ENCODE measurements around the gene HRH2.
"Not testable (repeated sequence)": the region's sequence is repeated elsewhere in the genome, so short reads cannot be mapped to it uniquely, and the experiment has no call there.

HRH2 gene

DNA sequence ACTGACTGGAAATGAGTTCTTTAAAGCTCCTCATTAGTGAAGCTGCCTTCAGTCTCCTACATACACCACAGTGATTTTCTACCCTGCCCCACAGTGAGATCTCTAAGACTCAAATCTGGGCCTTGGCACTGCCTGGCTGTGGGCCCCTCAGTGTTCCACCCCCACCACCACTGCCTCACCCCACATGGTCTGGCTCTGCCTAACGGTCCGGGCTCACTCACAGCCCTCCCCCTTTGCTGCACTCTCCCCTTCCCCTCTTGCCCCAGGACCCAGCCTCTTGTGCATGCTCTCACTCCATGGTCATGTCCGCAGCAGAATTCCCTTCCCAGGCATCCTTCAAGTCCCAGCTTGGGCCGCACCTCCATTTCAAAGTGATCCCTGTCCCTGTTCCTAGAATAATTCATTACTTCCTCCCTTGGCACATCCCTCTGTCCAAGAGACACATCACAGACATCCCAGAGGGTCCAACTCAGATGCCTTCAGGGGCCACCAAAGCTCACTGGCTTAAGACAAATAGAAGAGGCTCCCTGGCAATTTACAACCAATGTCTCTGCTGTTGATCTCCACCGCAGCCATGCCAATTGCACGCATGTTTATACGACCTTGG lies 56.7 kb downstream of the HRH2 start:
- DNase-seq (ENCODE audit: insufficient read length, low spot score) (no peak), FAIRE-seq (no peak)
- no peak for TF ChIP-seq POLR2A (IDR thresholded peaks at IDR 0.05; ENCODE audit: low read depth, low read length)

DNA sequence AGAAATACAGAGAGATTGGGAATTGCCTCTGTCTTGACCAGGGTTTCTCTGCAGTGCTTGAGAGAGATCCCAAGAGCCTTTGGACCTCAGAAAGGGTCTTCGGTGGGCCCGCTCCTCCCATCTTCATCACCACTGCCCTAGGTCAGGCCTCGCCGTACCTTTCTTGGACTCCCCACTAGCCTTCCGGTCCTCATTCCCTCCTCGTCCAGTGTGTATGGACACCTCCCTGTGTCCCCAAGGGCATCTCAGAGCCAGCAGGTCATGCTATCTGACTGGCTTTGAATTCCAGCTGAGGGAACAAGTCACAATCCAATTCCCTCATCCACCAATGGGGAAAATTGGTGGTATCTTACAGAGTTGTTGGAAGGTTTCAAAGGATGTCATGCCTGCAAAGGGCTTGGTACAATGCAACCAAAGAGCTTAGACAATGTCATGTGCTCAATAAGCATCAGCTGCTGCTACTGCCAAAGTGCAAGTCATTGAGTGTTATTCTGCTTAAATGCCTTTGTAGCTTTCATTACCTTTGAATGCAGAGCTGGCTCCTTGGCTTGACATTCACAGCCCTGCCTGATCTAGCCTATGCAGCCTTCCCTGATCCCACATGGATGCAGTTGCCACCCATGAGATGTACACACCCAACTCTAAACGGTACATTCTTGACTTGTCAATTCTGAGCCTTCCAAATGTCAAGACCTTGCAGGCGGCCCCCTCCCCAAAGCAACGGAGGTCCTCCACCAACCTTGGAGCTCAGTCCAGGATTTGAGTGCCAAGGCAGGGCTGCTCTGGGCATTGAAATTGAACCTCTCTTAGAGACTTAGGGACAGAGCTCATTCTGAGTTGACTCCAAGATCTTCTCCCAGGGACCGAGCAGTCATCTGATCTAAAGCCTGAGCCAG lies 58.0 kb downstream of the HRH2 start:
- FAIRE-seq (no peak), DNase-seq (ENCODE audit: insufficient read length, low spot score) (no peak)
- no peak for TF ChIP-seq POLR2A (IDR thresholded peaks at IDR 0.05; ENCODE audit: low read depth, low read length)

DNA sequence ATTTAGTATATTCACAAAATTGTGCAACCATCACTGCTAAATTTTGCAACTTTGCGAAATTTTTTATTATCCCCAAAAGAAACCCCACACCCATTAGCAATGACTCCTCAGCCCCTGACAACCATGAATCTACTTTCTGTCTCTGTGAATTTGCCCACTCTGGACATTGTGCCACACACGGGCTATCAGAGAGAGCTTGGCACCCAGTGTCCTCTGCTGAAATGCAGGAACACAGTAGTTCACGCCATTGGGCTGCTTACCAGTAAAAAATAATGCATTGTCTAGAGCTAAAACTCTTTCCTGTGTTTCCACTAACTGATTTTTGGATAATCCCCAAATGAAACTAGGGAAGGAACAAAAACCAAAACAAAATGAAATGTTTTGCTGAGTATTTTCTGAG lies 60.0 kb downstream of the HRH2 start:
- no peak for TF ChIP-seq POLR2A (IDR thresholded peaks at IDR 0.05; ENCODE audit: low read depth, low read length)
- no peak for FAIRE-seq
- DNase-seq (ENCODE audit: insufficient read length, low spot score) = no peak

DNA sequence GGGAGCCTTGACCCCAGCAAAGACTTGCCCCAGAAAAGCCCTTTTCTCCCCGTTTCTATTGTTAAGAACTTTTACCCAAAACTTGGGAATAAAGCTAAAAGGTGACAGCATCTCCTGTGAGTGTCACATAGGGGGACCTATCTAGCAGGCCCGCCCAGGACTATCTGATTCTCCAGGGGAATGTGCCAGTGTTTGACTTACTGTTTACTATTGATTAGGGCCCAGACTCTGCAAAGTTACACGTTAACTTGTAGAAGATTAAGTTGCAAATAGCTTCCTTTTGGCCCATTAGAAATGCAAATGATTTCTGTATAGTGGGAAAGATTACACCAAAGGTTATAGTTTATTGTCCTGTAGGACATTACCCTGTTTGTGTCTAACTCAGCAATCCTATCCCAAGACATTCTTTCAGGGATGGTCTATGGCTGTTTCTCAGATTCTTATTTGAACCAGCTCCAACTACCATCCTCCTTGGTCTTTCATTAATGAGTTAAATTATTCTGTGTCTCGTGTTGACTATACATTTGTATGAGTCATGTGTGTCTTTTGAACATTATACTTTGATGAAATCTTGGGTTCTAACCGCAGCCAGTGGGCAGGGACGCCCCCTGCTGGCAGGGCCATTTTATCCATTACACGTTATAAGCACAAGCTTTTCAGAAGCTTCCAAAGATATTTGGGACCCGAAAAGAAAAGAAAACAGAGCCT lies 60.7 kb downstream of the HRH2 start:
- no peak for FAIRE-seq
- TF ChIP-seq POLR2A (IDR thresholded peaks at IDR 0.05; ENCODE audit: low read depth, low read length) = no peak
- DNase-seq (ENCODE audit: insufficient read length, low spot score) = peak; percentile 23

DNA sequence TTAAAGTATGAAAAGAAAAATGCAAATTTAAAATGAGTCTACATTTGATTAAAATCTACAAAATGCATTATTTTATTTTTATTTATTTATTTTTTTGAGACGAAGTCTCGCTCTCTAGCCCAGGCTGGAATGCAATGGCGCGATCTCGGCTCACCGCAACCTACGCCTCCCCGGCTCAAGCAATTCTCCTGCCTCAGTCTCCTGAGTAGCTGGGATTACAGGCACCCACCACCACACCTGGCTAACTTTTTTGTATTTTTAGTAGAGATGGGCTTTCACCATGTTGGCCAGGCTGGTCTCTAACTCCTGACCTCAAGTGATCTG lies 61.2 kb downstream of the HRH2 start:
- FAIRE-seq; DNase-seq (ENCODE audit: insufficient read length, low spot score): not testable (repeated sequence)

DNA sequence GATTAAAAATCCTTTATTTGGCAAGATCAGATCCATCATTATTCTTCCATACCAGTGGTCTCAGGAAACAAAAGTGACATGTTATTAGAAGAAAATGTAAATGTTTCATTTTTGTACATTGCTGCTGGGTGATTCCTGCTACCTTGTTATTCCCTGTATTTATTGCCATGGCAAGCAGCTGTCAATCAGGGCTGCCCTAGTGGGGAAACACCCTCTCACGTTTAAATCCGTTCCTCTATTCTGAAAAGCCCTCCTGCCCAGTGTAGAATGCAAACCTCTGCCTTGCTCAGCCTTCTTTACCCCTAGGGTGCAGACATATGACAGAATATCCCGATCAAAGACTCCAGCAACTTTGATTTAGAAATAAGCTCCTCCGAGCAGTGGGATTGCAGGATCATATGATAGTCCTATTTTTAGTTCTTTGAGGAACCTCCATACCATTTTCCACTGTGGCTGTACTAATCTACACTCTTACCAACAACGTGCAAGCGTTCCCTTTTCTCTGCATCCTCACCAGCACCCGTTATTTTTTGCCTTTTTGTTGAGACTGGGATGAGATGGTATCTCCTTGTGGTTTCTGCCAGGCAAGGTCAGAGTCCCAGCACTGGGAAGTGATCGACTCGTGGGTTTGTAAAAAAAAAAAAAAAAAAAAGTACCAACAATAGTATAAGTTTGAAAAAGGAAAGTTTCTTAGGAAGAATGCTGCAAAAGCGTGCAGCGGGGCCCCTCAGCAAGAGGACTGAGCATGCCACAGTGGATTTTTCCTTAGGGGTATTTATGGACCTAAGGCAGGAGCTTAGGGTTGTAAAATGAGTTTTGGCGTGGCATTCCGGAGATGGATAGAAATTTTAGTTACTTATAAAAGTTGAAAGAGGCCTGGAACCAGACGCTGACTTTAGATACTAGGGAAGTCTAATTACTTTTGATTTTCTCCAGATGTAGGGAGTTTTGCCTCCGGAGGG lies 66.7 kb downstream of the HRH2 start:
- TF ChIP-seq POLR2A (IDR thresholded peaks at IDR 0.05; ENCODE audit: low read depth, low read length) = no peak
- DNase-seq (ENCODE audit: insufficient read length, low spot score) (no peak), FAIRE-seq (no peak)

DNA sequence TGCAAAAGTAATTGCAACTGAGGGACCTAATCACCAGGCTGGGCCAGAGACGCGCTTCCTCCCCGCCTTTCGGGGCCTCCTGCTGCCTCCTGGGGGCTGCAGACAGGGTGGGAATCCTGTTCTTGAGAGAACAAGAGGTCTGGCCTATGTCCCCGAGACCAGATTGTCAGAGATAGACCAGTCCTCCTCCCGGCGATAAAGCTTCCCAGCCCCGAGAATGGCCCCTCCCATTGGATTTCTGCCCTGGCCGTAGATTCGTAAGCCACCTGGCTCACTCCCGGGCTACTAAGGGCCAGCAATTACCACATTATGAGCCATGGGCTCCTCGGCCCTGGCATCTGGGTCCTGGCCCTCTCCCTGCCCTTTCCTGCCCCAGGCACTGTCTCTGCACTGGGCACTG lies 70.4 kb downstream of the HRH2 start:
- no peak for FAIRE-seq
- no peak for DNase-seq (ENCODE audit: insufficient read length, low spot score)
- TF ChIP-seq POLR2A (IDR thresholded peaks at IDR 0.05; ENCODE audit: low read depth, low read length) = no peak

DNA sequence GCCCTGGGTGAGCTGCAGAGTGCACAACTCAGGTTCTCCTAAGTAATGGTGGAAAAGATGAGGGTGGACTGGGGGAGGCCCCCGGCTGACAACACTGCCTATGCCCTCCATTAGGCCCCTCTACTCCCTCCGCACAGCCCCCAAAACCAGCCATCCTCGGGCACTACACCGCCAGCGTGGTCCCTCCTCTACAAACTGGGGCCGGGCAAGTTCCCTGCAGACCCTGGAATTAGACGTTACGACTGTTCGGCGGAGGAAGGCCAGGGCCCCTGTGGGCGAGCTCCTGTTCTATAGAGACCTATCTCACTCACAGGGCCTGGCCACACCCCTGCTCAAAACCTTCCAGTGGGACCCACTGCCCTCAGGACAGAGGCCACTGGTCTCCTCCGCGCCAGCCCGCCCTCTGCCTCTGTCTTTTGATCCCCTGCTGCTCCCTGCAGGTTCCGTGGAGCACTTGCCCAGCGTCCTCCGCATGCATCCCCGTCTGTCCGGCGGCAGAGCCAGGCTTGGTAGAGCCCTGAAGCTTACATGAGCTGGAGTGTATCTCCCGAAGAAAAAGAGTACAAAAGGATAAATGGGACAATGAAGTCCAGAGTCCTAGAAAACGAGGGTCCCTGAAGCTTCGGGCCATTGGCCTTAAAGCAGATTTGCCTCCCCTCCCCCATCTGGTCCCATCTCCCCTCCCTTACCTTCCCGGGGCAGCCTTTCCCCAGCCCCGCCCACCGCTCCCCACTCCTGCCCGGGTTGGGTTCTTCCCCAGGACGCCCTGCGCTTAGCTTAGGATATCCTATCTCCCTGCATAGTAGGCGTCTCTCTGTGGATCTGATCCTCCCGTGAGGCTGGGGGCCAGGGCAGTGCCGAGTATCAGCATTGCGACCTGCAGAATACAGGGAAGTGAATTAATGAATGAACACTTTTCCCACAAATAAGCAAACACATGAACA lies 71.3 kb downstream of the HRH2 start:
- DNase-seq (ENCODE audit: insufficient read length, low spot score) (no peak), FAIRE-seq (no peak)
- TF ChIP-seq POLR2A (IDR thresholded peaks at IDR 0.05; ENCODE audit: low read depth, low read length) = no peak

DNA sequence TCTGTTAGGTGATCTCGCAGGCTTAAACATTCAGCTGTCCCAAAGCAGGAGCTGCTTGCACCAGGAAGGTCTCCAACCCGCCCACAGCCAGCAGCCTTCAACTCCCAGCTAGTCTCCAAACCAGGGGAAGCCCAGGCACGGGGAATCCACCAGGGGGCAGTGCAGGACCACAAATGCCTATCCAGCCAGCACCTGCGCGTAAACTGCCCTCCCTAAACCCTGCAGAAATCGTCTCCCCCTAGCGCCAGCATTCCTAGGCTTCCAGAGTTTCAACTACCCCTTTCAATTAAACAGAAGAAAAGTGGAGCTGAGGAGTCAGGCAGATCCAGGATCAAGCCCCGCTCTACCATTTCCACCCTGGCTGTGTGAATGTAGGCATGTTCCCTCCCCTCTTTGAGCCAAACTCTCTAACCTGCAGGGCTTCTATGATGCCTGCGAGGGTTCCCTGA lies 72.0 kb downstream of the HRH2 start:
- peak; percentile 94 for DNase-seq (ENCODE audit: insufficient read length, low spot score)
- no peak for TF ChIP-seq POLR2A (IDR thresholded peaks at IDR 0.05; ENCODE audit: low read depth, low read length)
- peak; percentile 50 for FAIRE-seq

DNA sequence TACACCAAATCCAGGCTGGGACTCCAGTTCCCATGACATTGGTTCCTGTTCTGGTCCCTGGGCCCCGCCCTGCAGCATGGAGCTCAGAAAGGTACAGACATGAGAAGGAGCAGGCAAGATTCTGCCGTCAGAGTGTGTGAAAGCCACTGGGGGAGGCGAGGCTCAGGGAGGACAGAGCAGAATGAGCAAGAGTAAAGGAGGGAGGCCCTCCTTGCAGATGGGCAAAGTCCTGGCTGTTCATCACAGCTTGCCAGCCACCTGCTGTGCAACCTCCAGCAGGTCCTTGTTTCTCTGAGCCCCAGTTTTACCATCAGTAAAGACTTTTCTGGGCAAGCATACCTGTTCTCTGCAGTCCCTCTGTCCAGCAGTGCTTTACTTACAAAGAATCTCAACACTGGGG lies 73.3 kb downstream of the HRH2 start:
- no peak for FAIRE-seq
- DNase-seq (ENCODE audit: insufficient read length, low spot score) = no peak
- TF ChIP-seq POLR2A (IDR thresholded peaks at IDR 0.05; ENCODE audit: low read depth, low read length) = no peak

DNA sequence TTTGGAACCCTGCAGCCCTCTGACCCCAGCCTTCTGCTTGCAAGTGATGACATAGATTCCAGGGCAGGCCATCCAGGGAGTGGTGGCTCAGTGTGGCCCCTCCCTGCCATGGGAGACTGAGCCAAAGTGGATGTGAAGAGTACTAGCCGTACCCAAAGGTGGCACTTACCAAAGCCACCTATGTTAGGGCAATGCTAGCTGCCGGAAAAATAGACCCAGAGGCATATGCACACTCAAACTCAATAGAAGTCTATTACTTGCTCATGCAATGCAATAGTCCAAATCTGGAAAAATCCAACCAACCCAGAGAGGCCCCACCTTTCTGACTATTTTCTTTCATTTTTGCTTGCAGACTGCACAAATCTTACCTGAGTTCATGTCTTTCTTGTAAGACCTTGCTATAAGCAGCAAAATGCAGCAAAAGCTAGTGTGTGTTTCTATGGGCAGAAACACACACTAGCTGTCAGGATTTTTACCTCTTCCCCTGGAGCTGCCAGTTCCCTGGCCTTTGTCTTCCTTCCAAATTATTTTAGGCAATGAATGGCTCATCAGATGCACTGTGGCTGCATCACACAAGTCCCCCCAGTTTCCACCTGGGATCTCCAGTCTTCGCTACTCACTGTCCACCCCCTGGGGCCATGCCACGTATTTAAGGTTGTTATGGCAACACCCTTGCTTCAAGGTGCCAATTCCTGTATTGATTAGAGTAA lies 74.0 kb downstream of the HRH2 start:
- no peak for TF ChIP-seq POLR2A (IDR thresholded peaks at IDR 0.05; ENCODE audit: low read depth, low read length)
- DNase-seq (ENCODE audit: insufficient read length, low spot score) (no peak), FAIRE-seq (no peak)

DNA sequence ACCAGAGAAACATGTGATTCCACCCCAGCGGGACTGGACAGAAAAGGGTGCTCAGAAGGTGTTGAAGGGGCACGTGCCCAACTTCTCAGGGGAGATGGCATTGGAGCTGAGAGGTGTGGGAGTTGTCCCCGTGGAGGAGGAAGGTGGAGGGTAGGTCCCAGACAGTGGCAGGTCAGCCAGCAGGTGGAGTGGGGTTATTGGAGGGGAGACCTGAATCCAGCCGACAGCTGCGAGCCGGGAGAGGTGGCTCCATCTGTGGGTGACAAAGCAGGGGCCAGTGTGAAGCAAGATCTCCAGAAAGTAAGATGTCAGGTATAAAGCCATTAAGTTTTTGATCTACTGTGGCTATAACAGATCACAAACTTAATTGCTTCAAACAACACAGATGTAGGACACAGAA lies 75.1 kb downstream of the HRH2 start:
- FAIRE-seq = no peak
- no peak for DNase-seq (ENCODE audit: insufficient read length, low spot score)
- TF ChIP-seq POLR2A (IDR thresholded peaks at IDR 0.05; ENCODE audit: low read depth, low read length) = no peak
